ENCODE results near the gene BBOX1.
"Not testable (repeated sequence)": the region's sequence is repeated elsewhere in the genome, so short reads cannot be mapped to it uniquely, and the experiment has no call there.

BBOX1 gene

DNA sequence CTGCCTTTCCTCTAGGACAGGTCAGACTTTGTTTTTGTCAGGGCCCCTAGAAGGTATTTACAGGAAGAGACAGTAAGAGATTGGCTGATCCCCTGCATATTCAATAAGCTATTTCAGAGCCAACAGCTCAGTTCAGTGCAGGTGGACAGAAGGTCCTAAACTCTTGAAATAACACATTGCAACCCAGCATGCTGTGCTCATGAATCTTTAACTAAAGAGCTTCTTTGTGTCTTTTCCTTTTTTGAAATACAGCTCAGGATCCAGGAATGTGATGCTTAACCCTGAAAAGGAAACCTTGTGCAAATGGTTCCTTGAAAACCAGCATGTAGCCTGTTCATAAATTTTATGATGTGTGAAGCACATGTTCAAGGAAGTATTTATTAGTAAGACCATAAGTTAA, 43.9 kb downstream of the BBOX1 start:
- TF ChIP-seq, protein P1, sequence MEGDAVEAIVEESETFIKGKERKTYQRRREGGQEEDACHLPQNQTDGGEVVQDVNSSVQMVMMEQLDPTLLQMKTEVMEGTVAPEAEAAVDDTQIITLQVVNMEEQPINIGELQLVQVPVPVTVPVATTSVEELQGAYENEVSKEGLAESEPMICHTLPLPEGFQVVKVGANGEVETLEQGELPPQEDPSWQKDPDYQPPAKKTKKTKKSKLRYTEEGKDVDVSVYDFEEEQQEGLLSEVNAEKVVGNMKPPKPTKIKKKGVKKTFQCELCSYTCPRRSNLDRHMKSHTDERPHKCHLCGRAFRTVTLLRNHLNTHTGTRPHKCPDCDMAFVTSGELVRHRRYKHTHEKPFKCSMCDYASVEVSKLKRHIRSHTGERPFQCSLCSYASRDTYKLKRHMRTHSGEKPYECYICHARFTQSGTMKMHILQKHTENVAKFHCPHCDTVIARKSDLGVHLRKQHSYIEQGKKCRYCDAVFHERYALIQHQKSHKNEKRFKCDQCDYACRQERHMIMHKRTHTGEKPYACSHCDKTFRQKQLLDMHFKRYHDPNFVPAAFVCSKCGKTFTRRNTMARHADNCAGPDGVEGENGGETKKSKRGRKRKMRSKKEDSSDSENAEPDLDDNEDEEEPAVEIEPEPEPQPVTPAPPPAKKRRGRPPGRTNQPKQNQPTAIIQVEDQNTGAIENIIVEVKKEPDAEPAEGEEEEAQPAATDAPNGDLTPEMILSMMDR (IDR thresholded peaks at IDR 0.05; ENCODE audit: borderline replicate concordance, insufficient read depth, low read depth, low read length), result no peak
- no peak overlapping the region for H3K4me3 ChIP-seq (ENCODE audit: low read depth, low read length)

DNA sequence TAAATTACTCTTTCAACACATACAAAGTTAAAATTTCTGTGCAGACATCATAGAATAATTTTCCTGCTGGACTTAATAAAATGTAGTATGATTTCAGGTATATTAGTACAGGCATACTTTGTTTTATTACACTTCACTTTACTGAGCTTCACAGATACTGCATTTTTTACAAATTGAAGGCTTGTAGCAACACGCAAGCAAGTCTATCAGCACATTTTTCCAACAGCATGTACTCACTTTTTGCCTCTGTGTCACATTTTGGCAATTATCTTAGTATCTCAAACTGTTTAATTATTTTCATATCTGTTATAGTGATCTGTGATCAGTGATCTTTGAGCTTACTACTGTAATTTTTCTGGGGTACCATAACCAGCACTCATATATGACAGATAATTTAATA, 44.5 kb downstream of the BBOX1 start:
- TF ChIP-seq, protein P1 (IDR thresholded peaks at IDR 0.05; ENCODE audit: borderline replicate concordance, insufficient read depth, low read depth, low read length), result no peak
- no peak overlapping the region for H3K4me3 ChIP-seq (ENCODE audit: low read depth, low read length)

DNA sequence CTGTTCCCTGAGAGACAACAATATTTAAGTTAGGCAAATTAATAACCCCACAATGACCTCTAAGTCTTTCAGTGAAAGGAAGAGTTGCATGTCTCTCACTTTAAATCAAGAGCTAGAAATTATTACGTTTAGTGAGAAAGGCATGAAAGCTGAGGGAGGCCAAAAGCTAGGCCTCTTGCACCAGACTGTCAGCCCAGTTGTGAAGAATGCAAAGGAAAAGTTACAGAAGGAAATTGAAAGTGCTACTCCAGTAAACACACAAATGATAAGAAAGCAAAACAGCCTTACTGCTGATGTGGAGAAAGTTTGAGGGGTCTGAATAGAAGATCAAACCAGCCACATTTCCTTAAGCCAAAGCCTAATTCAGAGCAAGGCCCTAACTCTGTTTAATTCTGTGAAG, 45.0 kb downstream of the BBOX1 start:
- TF ChIP-seq, protein P1 (IDR thresholded peaks at IDR 0.05; ENCODE audit: borderline replicate concordance, insufficient read depth, low read depth, low read length), result no peak
- H3K4me3 ChIP-seq (ENCODE audit: low read depth, low read length), result no peak overlapping the region

DNA sequence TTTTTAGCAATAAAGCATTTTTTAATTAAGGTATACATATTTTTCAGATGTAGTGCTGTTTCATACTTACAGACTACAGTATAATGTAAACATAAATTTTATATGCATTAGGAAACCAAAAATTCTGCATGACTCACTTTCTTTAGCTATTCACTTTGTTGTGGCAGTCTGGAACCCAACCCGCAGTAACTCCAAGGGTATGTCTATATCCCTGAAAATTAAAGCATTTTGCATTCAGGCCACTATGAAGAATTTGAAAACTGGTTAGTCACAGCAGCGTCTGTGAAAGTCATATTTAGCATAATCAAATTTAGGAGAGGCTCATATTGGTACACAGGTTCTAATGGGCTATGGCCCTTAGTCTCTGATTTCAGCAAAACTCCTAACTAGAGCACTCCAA, 46.8 kb downstream of the BBOX1 start:
- TF ChIP-seq, protein P1 (IDR thresholded peaks at IDR 0.05; ENCODE audit: borderline replicate concordance, insufficient read depth, low read depth, low read length), result no peak
- H3K4me3 ChIP-seq (ENCODE audit: low read depth, low read length), result no peak overlapping the region

DNA sequence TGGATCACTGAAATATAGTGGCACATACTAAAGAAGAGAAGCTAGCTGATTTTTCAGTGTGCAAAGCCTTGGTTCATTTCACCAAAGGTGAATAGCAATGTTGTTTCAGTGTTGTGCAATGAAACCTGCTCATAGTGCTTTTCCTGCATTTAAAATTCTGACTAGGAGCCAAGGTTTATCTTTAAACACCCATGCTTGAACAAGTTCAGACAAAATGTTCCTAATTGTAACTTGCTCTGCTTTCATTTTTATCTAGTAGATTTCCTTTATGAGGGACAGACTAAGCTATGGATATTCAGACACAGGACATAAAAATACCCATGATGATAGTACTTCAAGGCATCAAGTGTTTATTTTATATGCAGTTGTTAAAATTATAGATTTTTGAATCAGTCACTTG, 47.7 kb downstream of the BBOX1 start:
- H3K4me3 ChIP-seq (ENCODE audit: low read depth, low read length), result no peak overlapping the region
- TF ChIP-seq, protein P1 (IDR thresholded peaks at IDR 0.05; ENCODE audit: borderline replicate concordance, insufficient read depth, low read depth, low read length), result no peak

DNA sequence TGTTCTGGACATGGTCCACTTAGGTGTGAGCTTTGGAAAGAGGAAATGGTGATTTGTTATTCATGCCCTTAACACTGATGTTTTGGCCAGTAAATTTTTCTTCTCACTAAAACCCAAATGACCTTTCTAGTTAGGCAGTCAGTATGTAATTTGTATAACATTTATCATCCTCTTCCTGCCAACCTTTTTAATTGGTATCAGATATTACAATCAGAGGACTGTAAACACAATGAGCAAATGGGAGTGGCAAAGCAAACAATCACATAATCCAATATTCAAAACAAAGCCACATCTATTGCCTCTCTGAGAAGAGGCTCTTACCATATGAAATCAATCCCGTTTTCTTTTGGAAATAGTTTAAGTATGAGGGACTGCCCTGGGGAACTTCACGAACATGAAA, 49.1 kb downstream of the BBOX1 start:
- TF ChIP-seq, protein P1 (IDR thresholded peaks at IDR 0.05; ENCODE audit: borderline replicate concordance, insufficient read depth, low read depth, low read length), result no peak
- no peak overlapping the region for H3K4me3 ChIP-seq (ENCODE audit: low read depth, low read length)

DNA sequence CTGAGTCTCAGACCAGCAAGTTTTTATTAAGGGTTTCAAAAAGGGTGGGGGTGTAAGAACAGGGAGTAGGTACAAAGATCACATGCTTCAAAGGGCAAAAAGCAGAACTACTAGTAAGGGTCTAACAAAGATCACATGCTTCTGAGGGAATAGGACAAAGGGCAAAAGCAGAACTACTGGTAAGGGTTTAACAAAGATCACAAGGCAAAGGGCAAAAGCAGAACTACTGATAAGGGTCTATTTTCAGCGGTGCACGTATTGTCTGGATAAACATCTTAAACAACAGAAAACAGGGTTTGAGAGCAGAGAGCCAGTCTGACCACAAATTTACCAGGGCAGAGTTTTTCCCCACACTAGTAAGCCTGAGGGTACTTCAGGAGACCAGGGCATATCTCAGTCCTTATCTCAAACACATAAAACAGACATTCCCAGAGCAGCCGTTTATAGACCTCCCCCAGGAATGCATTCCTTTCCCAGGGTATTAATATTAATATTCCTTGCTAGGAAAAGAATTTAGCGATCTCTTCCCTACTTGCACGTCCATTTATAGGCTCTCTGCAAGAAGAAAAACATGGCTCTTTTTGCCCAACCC, 49.8 kb downstream of the BBOX1 start:
- H3K4me3 ChIP-seq (ENCODE audit: low read depth, low read length), result not testable (repeated sequence)

DNA sequence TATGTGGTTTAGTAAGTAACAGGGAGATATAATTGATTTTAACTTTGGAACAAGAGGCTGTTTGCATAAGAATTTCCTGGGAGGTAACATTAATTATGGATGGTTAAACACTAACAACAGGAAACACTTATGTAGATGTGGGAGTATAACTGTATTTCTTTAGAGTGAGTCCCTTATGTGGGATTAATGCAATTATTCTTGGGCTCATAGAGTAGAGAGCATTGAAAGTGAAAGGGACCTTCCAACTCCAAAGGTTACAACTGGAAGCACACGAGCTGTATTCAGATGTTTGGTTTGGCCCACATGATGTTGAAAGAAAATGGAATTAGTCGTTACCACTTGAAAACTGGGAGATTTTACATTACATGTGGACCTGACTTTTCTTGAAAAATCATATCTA, 53.5 kb downstream of the BBOX1 start:
- no peak overlapping the region for H3K4me3 ChIP-seq (ENCODE audit: low read depth, low read length)
- TF ChIP-seq, protein P1 (IDR thresholded peaks at IDR 0.05; ENCODE audit: borderline replicate concordance, insufficient read depth, low read depth, low read length), result no peak

Data from GM12875 (cell line).